Mesothelial cell of epicardium (in vitro differentiated cells): ENCODE results near the gene DVL1. TPM values are rescaled to one million over a fixed set of nuclear protein-coding genes. Genes with fewer than 3 reads are reported as not detected.

Experiments
- DNase-seq, 2 experiments: peaks; one replicate each; pipeline ENCODE4 v3.0.0; 2021; ENCODE audit warnings: low spot score in 2 of 2; ENCODE audit not compliant: unreplicated experiment in 2 of 2
- H3K27ac Mint-ChIP-seq: 2 replicates; pipeline ENCODE4 v1.8.0; 2021; ENCODE audit warnings: mixed read lengths
- H3K27me3 Mint-ChIP-seq: 2 replicates; pipeline ENCODE4 v1.8.0; 2021; ENCODE audit warnings: low read depth, mixed read lengths
- H3K36me3 Mint-ChIP-seq: 2 replicates; pipeline ENCODE4 v1.8.0; 2021; ENCODE audit warnings: mixed read lengths
- H3K4me1 Mint-ChIP-seq: 2 replicates; pipeline ENCODE4 v1.8.0; 2021; ENCODE audit warnings: mixed read lengths
- H3K4me3 Mint-ChIP-seq: 2 replicates; pipeline ENCODE4 v1.8.0; 2021; ENCODE audit warnings: mild to moderate bottlenecking, moderate library complexity, mixed read lengths
- H3K9me3 Mint-ChIP-seq: 2 replicates; pipeline ENCODE4 v1.8.0; 2021; ENCODE audit warnings: mixed read lengths
- CTCF ChIP-seq: fragments of 200-600 bp; sonication (generic); IDR thresholded peaks from one replicate; pipeline ENCODE4 v1.5.0; 2021; ENCODE audit warnings: antibody characterized with exemption; ENCODE audit not compliant: unreplicated experiment
- total RNA-seq: library from RNA; stranded (reverse); gene quantifications from 3 replicates; pipeline ENCODE4 v1.2.1, GENCODE V29; 2021

The DVL1 gene
- total RNA-seq, 1 donor from 2014 or later: 54.5 TPM

- Mint-ChIP-seq H3K4me1 (peaks cover 5% of the 10 kb centered on the region), H3K9me3 (no peaks in the 10 kb centered on the region), H3K27ac (no peak overlapping the region), H3K27me3 (no peaks in the 10 kb centered on the region), H3K4me3 (no peak overlapping the region), H3K36me3 (no peaks in the 10 kb centered on the region)
- no peak for DNase-seq
- TF ChIP-seq CTCF: no peak
Measured at GRCh38 chr1:1330366-1331067, 18.7 kb downstream of the DVL1 start.

- TF ChIP-seq CTCF: no peak
- Mint-ChIP-seq H3K36me3 (no peaks in the 10 kb centered on the region), H3K9me3 (no peaks in the 10 kb centered on the region), H3K4me1 (peaks cover 5% of the 10 kb centered on the region), H3K4me3 (no peak overlapping the region), H3K27ac (no peak overlapping the region), H3K27me3 (no peaks in the 10 kb centered on the region)
- no peak for DNase-seq
Measured at GRCh38 chr1:1329304-1330210, 19.7 kb downstream of the DVL1 start.

GRCh38 chr1:1328254-1328653 is 21.0 kb downstream of the DVL1 start:
- Mint-ChIP-seq H3K9me3 (no peaks in the 10 kb centered on the region), H3K4me1 (peaks cover 11% of the 10 kb centered on the region), H3K27me3 (no peaks in the 10 kb centered on the region), H3K27ac (no peak overlapping the region), H3K4me3 (no peak overlapping the region), H3K36me3 (no peaks in the 10 kb centered on the region)
- no peak for DNase-seq
- no peak for TF ChIP-seq CTCF

- DNase-seq: no peak
- no peak overlapping the region for H3K27ac Mint-ChIP-seq
- H3K9me3 Mint-ChIP-seq: no peaks in the 10 kb centered on the region
- no peaks in the 10 kb centered on the region for H3K27me3 Mint-ChIP-seq
- H3K36me3 Mint-ChIP-seq: no peaks in the 10 kb centered on the region
- H3K4me3 Mint-ChIP-seq: peak overlapping the region; percentile 47
- H3K4me1 Mint-ChIP-seq: peaks cover 14% of the 10 kb centered on the region
- no peak for TF ChIP-seq CTCF
Measured at GRCh38 chr1:1327291-1327690, 21.9 kb downstream of the DVL1 start.

GRCh38 chr1:1326075-1326605 is 23.1 kb downstream of the DVL1 start:
- no peaks in the 10 kb centered on the region for H3K36me3 Mint-ChIP-seq
- H3K4me1 Mint-ChIP-seq: peaks cover 17% of the 10 kb centered on the region
- peak overlapping the region; percentile 63 for H3K4me3 Mint-ChIP-seq
- no peaks in the 10 kb centered on the region for H3K27me3 Mint-ChIP-seq
- H3K27ac Mint-ChIP-seq: no peak overlapping the region
- H3K9me3 Mint-ChIP-seq: no peaks in the 10 kb centered on the region
- DNase-seq: no peak
- TF ChIP-seq CTCF: no peak
